Lower leg skin (tissue), 3 donors: ENCODE data around the gene GH1.

Experiments used
- CTCF ChIP-seq, 3 donors: fragments of 450-650 bp; IDR thresholded peaks; one replicate each; pipeline ENCODE4 v1.5.1; 2016; ENCODE audit warnings: antibody characterized with exemption in 3 of 3, mild to moderate bottlenecking in 3 of 3, moderate library complexity in 2 of 3
- POLR2A ChIP-seq, 2 donors: fragments of 450-650 bp; IDR thresholded peaks; one replicate each; pipeline ENCODE4 v1.6.1; 2016 to 2017; ENCODE audit warnings: antibody characterized with exemption in 2 of 2, mild to moderate bottlenecking in 1 of 2, moderate library complexity in 1 of 2

- no peak for TF ChIP-seq CTCF (IDR thresholded peaks at IDR 0.05)
- no peak for TF ChIP-seq POLR2A (IDR thresholded peaks at IDR 0.05)
Observed at GRCh38 chr17:63881935-63882601, 36.6 kb downstream of the GH1 start, which contains the start of gene GH2.
